MM.1S (cell line): ENCODE results near the gene SRF.

Source experiments
- DNase-seq: peaks from one replicate; pipeline ENCODE4 v3.0.0-alpha.2; 2015
- H2AFZ ChIP-seq: fragments of 300-600 bp; sonication (generic); 2 replicates; pipeline ENCODE4 v1.6.0; 2016; ENCODE audit warnings: antibody characterized with exemption, low read length
- H3F3A ChIP-seq: fragments of 300-600 bp; sonication (generic); 2 replicates; pipeline ENCODE4 v1.6.1; 2016; ENCODE audit warnings: mild to moderate bottlenecking, antibody characterized with exemption, low read length, moderate library complexity, mixed read lengths; ENCODE audit not compliant: insufficient read depth
- H3K27ac ChIP-seq: fragments of 300-600 bp; sonication (generic); 2 replicates; pipeline ENCODE4 v1.5.1; 2016; ENCODE audit warnings: mild to moderate bottlenecking, low read length
- H3K27me3 ChIP-seq: fragments of 300-600 bp; sonication (generic); replicated peaks from 2 replicates; pipeline ENCODE4 v1.6.0; 2016; ENCODE audit warnings: low read length; ENCODE audit not compliant: insufficient read depth
- H3K36me3 ChIP-seq: fragments of 300-600 bp; sonication (generic); replicated peaks from 2 replicates; pipeline ENCODE4 v1.6.1; 2016; ENCODE audit warnings: mild to moderate bottlenecking, low read length, mixed read lengths; ENCODE audit not compliant: insufficient read depth
- H3K4me1 ChIP-seq: fragments of 300-600 bp; sonication (generic); 2 replicates; pipeline ENCODE4 v1.6.1; 2016; ENCODE audit warnings: low read length, mixed read lengths
- H3K4me2 ChIP-seq: fragments of 300-600 bp; sonication (generic); 2 replicates; pipeline ENCODE4 v1.6.0; 2016; ENCODE audit warnings: low read depth, low read length
- H3K4me3 ChIP-seq: fragments of 300-600 bp; sonication (generic); 2 replicates; pipeline ENCODE4 v1.5.1; 2016; ENCODE audit warnings: low read length, mixed read lengths
- H3K79me2 ChIP-seq: fragments of 300-600 bp; sonication (generic); 2 replicates; pipeline ENCODE4 v1.6.1; 2016; ENCODE audit warnings: mixed run types, low read length, mixed read lengths
- H3K9ac ChIP-seq: fragments of 300-600 bp; sonication (generic); 2 replicates; pipeline ENCODE4 v1.6.1; 2016; ENCODE audit warnings: low read length, mixed read lengths
- H3K9me2 ChIP-seq: fragments of 300-600 bp; sonication (generic); replicated peaks from 2 replicates; pipeline ENCODE4 v1.6.1; 2016; ENCODE audit warnings: mild to moderate bottlenecking, low read length, mixed read lengths; ENCODE audit not compliant: insufficient read depth
- H3K9me3 ChIP-seq: fragments of 300-600 bp; sonication (generic); replicated peaks from 2 replicates; pipeline ENCODE4 v1.6.1; 2016; ENCODE audit warnings: mild to moderate bottlenecking, low read length, mixed read lengths; ENCODE audit not compliant: insufficient read depth
- H4K20me1 ChIP-seq: fragments of 300-600 bp; sonication (generic); 2 replicates; pipeline ENCODE4 v1.6.1; 2016; ENCODE audit warnings: mild to moderate bottlenecking, low read length, moderate library complexity, mixed read lengths; ENCODE audit not compliant: insufficient read depth
- CTCF ChIP-seq: fragments of 300-600 bp; sonication (generic); IDR thresholded peaks from 2 replicates; pipeline ENCODE4 v1.5.1; 2016; ENCODE audit warnings: antibody characterized with exemption, low read length, mixed read lengths
- EZH2 ChIP-seq: fragments of 300-600 bp; sonication (generic); optimal IDR thresholded peaks from 2 replicates; pipeline ENCODE3; 2017; ENCODE audit warnings: low read depth, mild to moderate bottlenecking, antibody characterized with exemption, low read length, mixed read lengths
- EZH2phosphoT487 ChIP-seq: fragments of 300-600 bp; sonication (generic); IDR thresholded peaks from 2 replicates; pipeline ENCODE4 v1.6.1; 2018; ENCODE audit warnings: antibody characterized with exemption, low read length

The SRF gene

GRCh38 chr6:43204271-43205105 lies 33.4 kb downstream of the SRF start:
- TF ChIP-seq EZH2phosphoT487 (no peak), CTCF (no peak), EZH2 (no peak)
- H3K9me3 ChIP-seq = no peaks in the 10 kb centered on the region
- no peak overlapping the region for H2AFZ ChIP-seq

GRCh38 chr6:43205849-43206248 lies 34.8 kb downstream of the SRF start:
- no peak for DNase-seq

More at GRCh38 chr6:43204271-43205105, 33.4 kb downstream of the SRF start:
- Histone ChIP-seq H3F3A (no peaks in the 10 kb centered on the region), H3K9me2 (no peaks in the 10 kb centered on the region), H3K79me2 (no peaks in the 10 kb centered on the region), H3K9ac (no peak overlapping the region), H3K4me1 (no peaks in the 10 kb centered on the region), H4K20me1 (no peaks in the 10 kb centered on the region), H3K4me3 (no peak overlapping the region), H3K4me2 (no peak overlapping the region), H3K27ac (no peak overlapping the region), H3K36me3 (no peaks in the 10 kb centered on the region), H3K27me3 (no peaks in the 10 kb centered on the region)
- no peak for DNase-seq

GRCh38 chr6:43207286-43207685 lies 36.2 kb downstream of the SRF start:
- no peak overlapping the region for H3K9ac ChIP-seq
- H3K9me2 ChIP-seq = no peaks in the 10 kb centered on the region
- no peaks in the 10 kb centered on the region for H3K27me3 ChIP-seq
- H3K27ac ChIP-seq = no peak overlapping the region
- H2AFZ ChIP-seq = no peak overlapping the region
- no peaks in the 10 kb centered on the region for H3F3A ChIP-seq
- no peaks in the 10 kb centered on the region for H3K9me3 ChIP-seq
- no peaks in the 10 kb centered on the region for H3K36me3 ChIP-seq
- no peak overlapping the region for H3K4me2 ChIP-seq
- H4K20me1 ChIP-seq = no peaks in the 10 kb centered on the region
- no peak overlapping the region for H3K4me3 ChIP-seq
- no peak for DNase-seq
- no peaks in the 10 kb centered on the region for H3K79me2 ChIP-seq
- no peaks in the 10 kb centered on the region for H3K4me1 ChIP-seq
- TF ChIP-seq EZH2 (no peak), EZH2phosphoT487 (no peak), CTCF (no peak)

More at GRCh38 chr6:43205849-43206248, 34.8 kb downstream of the SRF start:
- Histone ChIP-seq H3K27me3 (no peaks in the 10 kb centered on the region), H3K9me2 (no peaks in the 10 kb centered on the region), H3K27ac (no peak overlapping the region), H3K4me2 (no peak overlapping the region), H3F3A (no peaks in the 10 kb centered on the region), H3K9ac (no peak overlapping the region), H2AFZ (no peak overlapping the region), H3K36me3 (no peaks in the 10 kb centered on the region), H3K4me3 (no peak overlapping the region), H3K4me1 (no peaks in the 10 kb centered on the region), H3K79me2 (no peaks in the 10 kb centered on the region), H4K20me1 (no peaks in the 10 kb centered on the region), H3K9me3 (no peaks in the 10 kb centered on the region)
- TF ChIP-seq EZH2 (no peak), EZH2phosphoT487 (no peak), CTCF (no peak)
